ENCODE results near the gene TGFA. TPM values are rescaled to one million over a fixed set of nuclear protein-coding genes. Genes with fewer than 3 reads are reported as not detected.

TGFA gene
- polyA plus RNA-seq, 4 donors, result 14.9 to 21.6 (median 17.3) TPM

- no peak for DNase-seq (ENCODE audit: low read depth in 4 of 4, low spot score in 2 of 4)
These were observed 121.8 kb downstream of the TGFA start for GRCh38 chr2:70431716-70432347.

GRCh38 chr2:70426341-70426740, 127.3 kb downstream of the TGFA start:
- DNase-seq (ENCODE audit: low read depth in 4 of 4, low spot score in 2 of 4), result no peak

- DNase-seq (ENCODE audit: low read depth in 4 of 4, low spot score in 2 of 4), result no peak
These were observed 127.8 kb downstream of the TGFA start for GRCh38 chr2:70425682-70426301.

- no peak for DNase-seq (ENCODE audit: low read depth in 4 of 4, low spot score in 2 of 4)
These were observed 132.9 kb downstream of the TGFA start for GRCh38 chr2:70420740-70421139.

GRCh38 chr2:70420143-70420542, 133.5 kb downstream of the TGFA start:
- no peak for DNase-seq (ENCODE audit: low read depth in 4 of 4, low spot score in 2 of 4)

DNA sequence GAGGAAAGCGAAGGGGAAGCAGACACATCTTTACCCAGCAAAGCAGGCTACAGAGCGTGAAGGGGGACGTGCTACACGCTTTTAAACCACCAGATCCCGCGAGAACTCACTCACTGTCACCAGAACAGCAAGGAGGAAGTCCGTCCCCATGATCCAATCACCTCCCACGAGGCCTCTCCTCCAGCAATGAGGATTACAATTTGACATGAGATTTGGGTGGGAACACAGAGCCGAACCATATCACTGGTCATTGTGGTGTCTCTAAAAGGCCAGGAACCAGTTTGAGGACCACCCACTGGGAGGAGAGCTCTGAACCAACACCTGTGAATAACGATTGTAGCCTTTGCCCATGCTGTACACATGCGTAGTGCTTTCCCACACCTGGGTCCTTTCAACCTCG, 135.1 kb downstream of the TGFA start:
- DNase-seq (ENCODE audit: low read depth in 4 of 4, low spot score in 2 of 4), result no peak

GRCh38 chr2:70417011-70417410, 136.6 kb downstream of the TGFA start:
- DNase-seq (ENCODE audit: low read depth in 4 of 4, low spot score in 2 of 4), result no peak

DNA sequence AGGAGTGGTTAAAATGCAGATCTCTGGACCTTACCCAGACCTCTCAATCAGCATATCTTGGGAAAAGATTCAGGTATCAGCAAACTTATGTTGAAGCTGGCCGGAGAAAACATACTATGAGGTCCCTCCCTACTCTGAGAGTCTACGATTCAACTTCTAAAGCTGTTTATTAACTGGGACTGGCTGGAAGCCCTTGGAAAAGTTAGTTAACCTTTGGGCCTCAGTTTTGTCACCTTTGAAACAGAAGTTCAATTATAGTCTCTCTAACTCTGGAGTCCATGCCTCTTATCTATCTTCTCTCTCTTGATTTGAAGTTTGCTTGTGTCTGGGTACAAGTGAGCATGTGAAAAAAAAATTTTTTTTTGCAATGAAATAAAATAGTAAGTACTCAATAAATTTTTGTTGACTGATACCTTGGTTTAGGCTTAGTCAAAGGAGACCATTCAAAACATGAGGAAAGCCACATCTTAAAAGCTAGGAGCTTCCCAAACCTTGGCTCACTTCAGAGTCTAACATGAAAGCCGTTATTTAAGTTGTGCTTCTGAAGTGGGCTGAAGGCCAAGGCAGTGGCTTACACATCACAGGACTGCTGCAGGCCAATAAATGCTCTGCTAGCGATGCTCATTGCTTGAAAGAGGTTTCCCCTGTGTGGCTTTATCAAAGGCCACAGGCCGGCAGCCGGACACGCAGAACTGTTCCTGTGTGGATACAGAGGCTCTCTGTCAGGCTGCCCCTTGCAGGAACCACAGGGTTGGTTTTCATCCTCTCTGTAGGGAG, 141.1 kb downstream of the TGFA start:
- no peak for DNase-seq (ENCODE audit: low read depth in 4 of 4, low spot score in 2 of 4)

DNA sequence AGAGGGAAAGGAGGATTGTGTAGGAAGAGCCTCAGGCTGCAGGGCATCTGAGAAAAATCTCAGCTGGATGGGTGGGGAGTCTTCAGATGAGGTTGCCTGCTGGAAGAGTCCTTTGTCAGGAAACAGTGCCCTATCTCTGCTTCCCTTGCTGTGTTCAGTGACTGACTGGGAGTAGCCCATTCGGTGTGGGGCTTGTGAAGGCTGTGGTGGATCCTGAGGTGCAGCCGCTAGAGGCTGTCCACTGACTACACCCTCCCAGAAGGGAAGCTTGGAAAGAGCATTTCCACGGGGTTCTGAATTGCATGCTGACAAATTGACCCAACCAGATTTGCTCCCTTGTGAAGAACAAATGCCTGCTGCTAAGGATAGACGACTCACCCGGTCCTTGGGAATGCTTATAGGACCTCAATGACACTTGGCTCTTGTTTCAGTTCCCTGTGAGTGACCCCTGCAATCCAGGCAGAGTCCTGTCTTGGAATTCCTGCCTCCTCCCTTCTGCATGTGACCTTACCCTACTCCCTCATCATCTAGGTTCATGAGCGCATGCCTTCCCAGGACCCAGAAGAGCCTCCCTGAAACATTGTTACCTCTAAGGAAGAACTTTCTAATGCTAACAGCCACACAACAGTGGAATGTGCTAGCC, 142.0 kb downstream of the TGFA start:
- DNase-seq (ENCODE audit: low read depth in 4 of 4, low spot score in 2 of 4), result no peak

- no peak for DNase-seq (ENCODE audit: low read depth in 4 of 4, low spot score in 2 of 4)
These were observed 150.2 kb downstream of the TGFA start for GRCh38 chr2:70403267-70404053.

DNA sequence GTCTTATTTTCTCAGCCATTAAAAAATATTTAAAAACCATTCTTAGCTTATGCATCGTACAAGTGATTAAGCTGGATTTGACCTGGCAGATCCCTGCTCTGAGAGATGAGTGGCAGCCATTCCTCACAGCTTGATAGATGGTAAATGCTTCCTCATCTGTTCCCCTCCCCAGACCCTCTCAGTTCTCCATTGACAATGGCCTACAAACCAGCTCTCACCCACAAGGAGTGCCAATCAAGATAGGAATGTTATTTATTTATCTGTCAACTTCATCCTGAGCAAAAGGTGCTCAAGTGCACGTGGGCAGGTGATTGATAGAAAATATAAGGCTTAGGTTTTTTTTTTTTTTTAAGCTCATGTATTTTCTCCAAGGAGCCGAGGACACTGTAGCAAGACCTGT, 153.1 kb downstream of the TGFA start:
- no peak for DNase-seq (ENCODE audit: low read depth in 4 of 4, low spot score in 2 of 4)

GRCh38 chr2:70399046-70399445, 154.6 kb downstream of the TGFA start:
- DNase-seq (ENCODE audit: low read depth in 4 of 4, low spot score in 2 of 4), result no peak

Other genes starting within 250 kb of the TGFA start
- 1 to 10 TPM; 4.2 to 7.5 (median 6.1) TPM for gene ADD2, start 214.4 kb upstream of the TGFA start, polyA plus RNA-seq (ENCODE audit: insufficient read length in 4 of 4)
- gene FIGLA, start 236.8 kb upstream of the TGFA start, polyA plus RNA-seq (ENCODE audit: insufficient read length in 4 of 4), result not detected